GM21526 (cell line): ENCODE results near the gene CDC42SE2.
A peak's percentile ranks its signal among the peaks of the same experiment; 100 is the strongest.
"Not testable (repeated sequence)": the region's sequence is repeated elsewhere in the genome, so short reads cannot be mapped to it uniquely, and the experiment has no call there.

Source experiments
- ATAC-seq: cut with Tn5 transposase; IDR thresholded peaks from one replicate; pipeline ENCODE4 v1.9.1; 2021; ENCODE audit warnings: moderate library complexity; ENCODE audit not compliant: unreplicated experiment, low FRiP score

The CDC42SE2 gene

GRCh38 chr5:131361677-131362315, 97.9 kb downstream of the CDC42SE2 start:
- ATAC-seq = no peak

GRCh38 chr5:131363811-131364506, 100.1 kb downstream of the CDC42SE2 start:
- no peak for ATAC-seq

- ATAC-seq = no peak
Observed at GRCh38 chr5:131364507-131365050, 100.7 kb downstream of the CDC42SE2 start.

- no peak for ATAC-seq
Observed at GRCh38 chr5:131366428-131366827, 102.6 kb downstream of the CDC42SE2 start.

- no peak for ATAC-seq
Observed at GRCh38 chr5:131367219-131367860, 103.5 kb downstream of the CDC42SE2 start.

GRCh38 chr5:131368866-131369265, 105.0 kb downstream of the CDC42SE2 start:
- no peak for ATAC-seq

GRCh38 chr5:131369558-131369957, 105.7 kb downstream of the CDC42SE2 start:
- no peak for ATAC-seq

- no peak for ATAC-seq
Observed at GRCh38 chr5:131371835-131372234, 108.0 kb downstream of the CDC42SE2 start.

- ATAC-seq = no peak
Observed at GRCh38 chr5:131373265-131373664, 109.4 kb downstream of the CDC42SE2 start.

GRCh38 chr5:131375351-131375750, 111.5 kb downstream of the CDC42SE2 start:
- no peak for ATAC-seq

- no peak for ATAC-seq
Observed at GRCh38 chr5:131377346-131377745, 113.5 kb downstream of the CDC42SE2 start.

- no peak for ATAC-seq
Observed at GRCh38 chr5:131377785-131378325, 114.0 kb downstream of the CDC42SE2 start.

GRCh38 chr5:131378721-131379541, 115.1 kb downstream of the CDC42SE2 start:
- peak; percentile 23 for ATAC-seq

GRCh38 chr5:131379723-131380122, 115.9 kb downstream of the CDC42SE2 start:
- peak; percentile 23 for ATAC-seq

GRCh38 chr5:131380238-131380637, 116.4 kb downstream of the CDC42SE2 start:
- not testable (repeated sequence) for ATAC-seq

GRCh38 chr5:131381021-131381420, 117.2 kb downstream of the CDC42SE2 start:
- ATAC-seq = no peak

- peak; percentile 48 for ATAC-seq
Observed at GRCh38 chr5:131381777-131382176, 117.9 kb downstream of the CDC42SE2 start.

GRCh38 chr5:131382407-131383395, 118.8 kb downstream of the CDC42SE2 start:
- ATAC-seq = peak; percentile 60

- no peak for ATAC-seq
Observed at GRCh38 chr5:131384173-131384572, 120.3 kb downstream of the CDC42SE2 start.
